MM.1S (cell line): Measurements from ENCODE around the gene CFAP46.

Experiments
- DNase-seq: peaks from one replicate; pipeline ENCODE4 v3.0.0-alpha.2; 2015
- H2AFZ ChIP-seq: fragments of 300-600 bp; sonication (generic); 2 replicates; pipeline ENCODE4 v1.6.0; 2016; ENCODE audit warnings: antibody characterized with exemption, low read length
- H3F3A ChIP-seq: fragments of 300-600 bp; sonication (generic); 2 replicates; pipeline ENCODE4 v1.6.1; 2016; ENCODE audit warnings: mild to moderate bottlenecking, antibody characterized with exemption, low read length, moderate library complexity, mixed read lengths; ENCODE audit not compliant: insufficient read depth
- H3K27ac ChIP-seq: fragments of 300-600 bp; sonication (generic); 2 replicates; pipeline ENCODE4 v1.5.1; 2016; ENCODE audit warnings: mild to moderate bottlenecking, low read length
- H3K27me3 ChIP-seq: fragments of 300-600 bp; sonication (generic); replicated peaks from 2 replicates; pipeline ENCODE4 v1.6.0; 2016; ENCODE audit warnings: low read length; ENCODE audit not compliant: insufficient read depth
- H3K36me3 ChIP-seq: fragments of 300-600 bp; sonication (generic); replicated peaks from 2 replicates; pipeline ENCODE4 v1.6.1; 2016; ENCODE audit warnings: mild to moderate bottlenecking, low read length, mixed read lengths; ENCODE audit not compliant: insufficient read depth
- H3K4me1 ChIP-seq: fragments of 300-600 bp; sonication (generic); 2 replicates; pipeline ENCODE4 v1.6.1; 2016; ENCODE audit warnings: low read length, mixed read lengths
- H3K4me2 ChIP-seq: fragments of 300-600 bp; sonication (generic); 2 replicates; pipeline ENCODE4 v1.6.0; 2016; ENCODE audit warnings: low read depth, low read length
- H3K4me3 ChIP-seq: fragments of 300-600 bp; sonication (generic); 2 replicates; pipeline ENCODE4 v1.5.1; 2016; ENCODE audit warnings: low read length, mixed read lengths
- H3K79me2 ChIP-seq: fragments of 300-600 bp; sonication (generic); 2 replicates; pipeline ENCODE4 v1.6.1; 2016; ENCODE audit warnings: mixed run types, low read length, mixed read lengths
- H3K9ac ChIP-seq: fragments of 300-600 bp; sonication (generic); 2 replicates; pipeline ENCODE4 v1.6.1; 2016; ENCODE audit warnings: low read length, mixed read lengths
- H3K9me2 ChIP-seq: fragments of 300-600 bp; sonication (generic); replicated peaks from 2 replicates; pipeline ENCODE4 v1.6.1; 2016; ENCODE audit warnings: mild to moderate bottlenecking, low read length, mixed read lengths; ENCODE audit not compliant: insufficient read depth
- H3K9me3 ChIP-seq: fragments of 300-600 bp; sonication (generic); replicated peaks from 2 replicates; pipeline ENCODE4 v1.6.1; 2016; ENCODE audit warnings: mild to moderate bottlenecking, low read length, mixed read lengths; ENCODE audit not compliant: insufficient read depth
- H4K20me1 ChIP-seq: fragments of 300-600 bp; sonication (generic); 2 replicates; pipeline ENCODE4 v1.6.1; 2016; ENCODE audit warnings: mild to moderate bottlenecking, low read length, moderate library complexity, mixed read lengths; ENCODE audit not compliant: insufficient read depth
- CTCF ChIP-seq: fragments of 300-600 bp; sonication (generic); IDR thresholded peaks from 2 replicates; pipeline ENCODE4 v1.5.1; 2016; ENCODE audit warnings: antibody characterized with exemption, low read length, mixed read lengths
- EZH2 ChIP-seq: fragments of 300-600 bp; sonication (generic); optimal IDR thresholded peaks from 2 replicates; pipeline ENCODE3; 2017; ENCODE audit warnings: low read depth, mild to moderate bottlenecking, antibody characterized with exemption, low read length, mixed read lengths
- EZH2phosphoT487 ChIP-seq: fragments of 300-600 bp; sonication (generic); IDR thresholded peaks from 2 replicates; pipeline ENCODE4 v1.6.1; 2018; ENCODE audit warnings: antibody characterized with exemption, low read length

The CFAP46 gene

GRCh38 chr10:132986978-132987377, 44.6 kb upstream of the CFAP46 start:
- Histone ChIP-seq H3K4me3 (no peak overlapping the region), H3K9me3 (no peaks in the 10 kb centered on the region), H3F3A (no peaks in the 10 kb centered on the region), H3K27ac (no peak overlapping the region), H3K4me1 (no peaks in the 10 kb centered on the region), H3K9me2 (no peaks in the 10 kb centered on the region), H3K9ac (no peak overlapping the region), H2AFZ (no peak overlapping the region), H3K27me3 (peaks cover 65% of the 10 kb centered on the region), H3K4me2 (no peak overlapping the region), H4K20me1 (no peaks in the 10 kb centered on the region), H3K79me2 (no peaks in the 10 kb centered on the region), H3K36me3 (no peaks in the 10 kb centered on the region)
- no peak for DNase-seq
- no peak for TF ChIP-seq EZH2phosphoT487
- TF ChIP-seq EZH2 = no peak
- TF ChIP-seq CTCF = no peak

- H3K27ac ChIP-seq = no peak overlapping the region
- H2AFZ ChIP-seq = no peak overlapping the region
- no peaks in the 10 kb centered on the region for H3K9me3 ChIP-seq
- TF ChIP-seq EZH2 (no peak), CTCF (no peak), EZH2phosphoT487 (no peak)
- no peaks in the 10 kb centered on the region for H3F3A ChIP-seq
- no peak overlapping the region for H3K9ac ChIP-seq
- no peak for DNase-seq
- peaks cover 65% of the 10 kb centered on the region for H3K27me3 ChIP-seq
- no peak overlapping the region for H3K4me3 ChIP-seq
- no peaks in the 10 kb centered on the region for H4K20me1 ChIP-seq
- no peaks in the 10 kb centered on the region for H3K9me2 ChIP-seq
- H3K79me2 ChIP-seq = no peaks in the 10 kb centered on the region
- H3K36me3 ChIP-seq = no peaks in the 10 kb centered on the region
- H3K4me2 ChIP-seq = no peak overlapping the region
- no peaks in the 10 kb centered on the region for H3K4me1 ChIP-seq
These were observed 44.2 kb upstream of the CFAP46 start for GRCh38 chr10:132986576-132986975.

- Histone ChIP-seq H3K4me3 (no peak overlapping the region), H3F3A (no peaks in the 10 kb centered on the region), H3K4me1 (no peaks in the 10 kb centered on the region), H3K27me3 (peaks cover 60% of the 10 kb centered on the region), H3K27ac (no peak overlapping the region), H3K9ac (no peak overlapping the region), H4K20me1 (no peaks in the 10 kb centered on the region), H3K79me2 (no peaks in the 10 kb centered on the region), H3K4me2 (no peak overlapping the region), H3K9me2 (no peaks in the 10 kb centered on the region), H3K9me3 (no peaks in the 10 kb centered on the region), H3K36me3 (no peaks in the 10 kb centered on the region), H2AFZ (no peak overlapping the region)
- TF ChIP-seq EZH2phosphoT487 (no peak), CTCF (no peak), EZH2 (no peak)
- no peak for DNase-seq
These were observed 43.7 kb upstream of the CFAP46 start for GRCh38 chr10:132986076-132986475.
